ENCODE results near the gene SH3BP2. TPM values are rescaled to one million over a fixed set of nuclear protein-coding genes. Genes with fewer than 3 reads are reported as not detected.
"Not testable (repeated sequence)": the region's sequence is repeated elsewhere in the genome, so short reads cannot be mapped to it uniquely, and the experiment has no call there.

SH3BP2 gene
- total and polyA plus RNA-seq, 4 donors, result 6.2 to 75.4 (median 30.8) TPM

GRCh38 chr4:2768124-2768523, 24.8 kb upstream of the SH3BP2 start:
- 89 to 92% methylated on average over 9 of the region's 9 CpGs for WGBS, 2 donors
- intact Hi-C loops (cut with DNase I), result loop anchor here in 1 of 2 donors (10.0 kb wide), 1 partner anchor 167 kb away; no protein-coding TSS in a partner anchor
- H3K4me1 ChIP-seq (ENCODE audit: control insufficient read depth in 1 of 2, insufficient read depth in 2 of 2, low read length in 2 of 2), result no peaks in the 10 kb centered on the region
- peak in 1 of 2 donors; percentile 30 for DNase-seq
- ATAC-seq (ENCODE audit: low FRiP score), result no peak
- no peaks in the 10 kb centered on the region for H3K9me3 ChIP-seq (ENCODE audit: control insufficient read depth, low read length)
- H3K27me3 ChIP-seq (ENCODE audit: control insufficient read depth in 1 of 2, insufficient read depth in 2 of 2, low read length in 1 of 2), result no peaks in the 10 kb centered on the region
- no peak overlapping the region for H3K27ac ChIP-seq (ENCODE audit: low read depth in 1 of 2, low read length in 2 of 2)
- H3K36me3 ChIP-seq (ENCODE audit: control insufficient read depth in 1 of 2, insufficient read depth in 2 of 2, low read length in 1 of 2), result no peaks in the 10 kb centered on the region
- no peak overlapping the region for H3K4me3 ChIP-seq (ENCODE audit: low read length in 2 of 2)

DNA sequence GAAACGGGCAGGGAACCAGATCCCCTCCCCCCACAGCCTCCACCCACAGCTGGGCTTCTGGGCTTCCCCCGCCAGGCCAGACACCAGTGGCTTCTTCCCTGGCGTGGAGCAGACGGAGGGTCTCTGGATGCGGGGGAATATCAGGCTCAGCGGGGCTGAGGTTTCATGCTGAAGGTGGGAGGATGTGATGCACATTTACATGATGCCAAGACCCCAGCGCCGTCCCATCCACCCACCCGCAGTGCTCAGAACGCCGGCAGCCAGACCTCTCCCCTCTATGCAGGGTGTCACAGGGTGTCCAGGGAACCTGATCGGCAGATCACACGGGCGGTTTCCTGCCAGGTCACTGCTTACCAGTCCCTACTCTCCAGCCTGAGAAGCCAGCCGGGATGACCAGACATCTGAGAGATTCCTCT, 24.0 kb upstream of the SH3BP2 start:
- peak in 1 of 2 donors; percentile 70 for DNase-seq
- WGBS, 2 donors, result 52 to 57% methylated on average over 15 of the region's 15 CpGs
- no peak for ATAC-seq (ENCODE audit: low FRiP score)

DNA sequence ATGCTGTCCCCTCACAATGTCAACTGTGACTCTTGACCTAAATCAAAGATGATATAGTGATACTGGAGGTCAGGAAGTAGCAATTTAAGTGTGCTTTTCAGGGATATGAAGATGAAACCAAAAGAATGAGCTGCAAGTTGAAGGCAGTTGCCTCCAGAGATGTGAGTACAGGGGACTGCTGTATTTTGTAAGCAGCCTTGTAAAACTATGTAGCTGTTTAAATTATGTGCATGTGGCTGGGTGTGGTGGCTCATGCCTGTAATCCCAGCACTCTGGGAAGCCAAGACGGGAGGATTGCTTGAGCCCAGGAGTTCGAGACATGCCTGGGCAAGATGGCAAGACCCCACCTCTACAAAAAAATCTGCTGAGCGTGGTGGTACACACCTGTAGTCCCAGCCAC, 21.6 kb upstream of the SH3BP2 start:
- H3K4me3 ChIP-seq (ENCODE audit: low read length in 2 of 2), result no peak overlapping the region
- ATAC-seq (ENCODE audit: low FRiP score), result no peak
- intact Hi-C loops (cut with DNase I), result no loop called here
- no peaks in the 10 kb centered on the region for H3K27me3 ChIP-seq (ENCODE audit: control insufficient read depth in 1 of 2, insufficient read depth in 2 of 2, low read length in 1 of 2)
- H3K9me3 ChIP-seq (ENCODE audit: control insufficient read depth, low read length), result no peaks in the 10 kb centered on the region
- WGBS, 2 donors, result 91 to 93% methylated on average over 3 of the region's 3 CpGs
- peak in 1 of 2 donors; percentile 10 for DNase-seq
- no peak overlapping the region for H3K27ac ChIP-seq (ENCODE audit: low read depth in 1 of 2, low read length in 2 of 2)
- H3K4me1 ChIP-seq (ENCODE audit: control insufficient read depth in 1 of 2, insufficient read depth in 2 of 2, low read length in 2 of 2), result no peaks in the 10 kb centered on the region
- no peaks in the 10 kb centered on the region for H3K36me3 ChIP-seq (ENCODE audit: control insufficient read depth in 1 of 2, insufficient read depth in 2 of 2, low read length in 1 of 2)

More for the DNA sequence above, 24.0 kb upstream of the SH3BP2 start:
- Histone ChIP-seq H3K27ac (ENCODE audit: low read depth in 1 of 2, low read length in 2 of 2) (no peak overlapping the region), H3K4me1 (ENCODE audit: control insufficient read depth in 1 of 2, insufficient read depth in 2 of 2, low read length in 2 of 2) (no peaks in the 10 kb centered on the region), H3K36me3 (ENCODE audit: control insufficient read depth in 1 of 2, insufficient read depth in 2 of 2, low read length in 1 of 2) (no peaks in the 10 kb centered on the region), H3K9me3 (ENCODE audit: control insufficient read depth, low read length) (no peaks in the 10 kb centered on the region), H3K27me3 (ENCODE audit: control insufficient read depth in 1 of 2, insufficient read depth in 2 of 2, low read length in 1 of 2) (no peaks in the 10 kb centered on the region), H3K4me3 (ENCODE audit: low read length in 2 of 2) (no peak overlapping the region)
- intact Hi-C loops (cut with DNase I), result loop anchor here in 1 of 2 donors (10.0 kb wide), 1 partner anchor 166 kb away; no protein-coding TSS in a partner anchor

DNA sequence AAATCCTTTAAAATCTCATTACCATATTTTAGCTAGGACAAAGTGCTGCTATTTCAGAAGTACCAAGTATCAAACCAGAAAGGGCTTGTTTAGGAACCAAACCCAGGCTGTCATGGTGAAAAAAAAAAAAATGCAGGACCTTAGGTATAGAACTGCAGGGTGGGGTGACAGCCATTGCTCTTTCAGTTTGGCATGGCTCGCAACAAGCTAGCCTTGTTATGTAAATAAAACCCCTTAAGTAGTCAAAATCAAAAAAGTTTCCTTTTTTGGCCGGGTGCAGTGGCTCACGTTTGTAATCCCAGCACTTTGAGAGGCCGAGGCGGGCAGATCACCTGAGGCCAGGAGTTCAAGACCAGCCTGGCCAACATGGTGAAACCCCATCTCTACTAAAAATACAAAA, 12.2 kb upstream of the SH3BP2 start:
- 92 to 99% methylated on average over 5 of the region's 5 CpGs for WGBS, 2 donors
- intact Hi-C loops (cut with DNase I), result not testable (repeated sequence)

GRCh38 chr4:2781911-2782310, 11.0 kb upstream of the SH3BP2 start:
- no peak for ATAC-seq (ENCODE audit: low FRiP score)
- intact Hi-C loops (cut with DNase I), result no loop called here
- WGBS, 2 donors, result 85 to 90% methylated on average over 10 of the region's 10 CpGs
- no peak overlapping the region for H3K27ac ChIP-seq (ENCODE audit: low read depth in 1 of 2, low read length in 2 of 2)
- H3K4me1 ChIP-seq (ENCODE audit: control insufficient read depth in 1 of 2, insufficient read depth in 2 of 2, low read length in 2 of 2), result no peaks in the 10 kb centered on the region
- no peak overlapping the region for H3K4me3 ChIP-seq (ENCODE audit: low read length in 2 of 2)
- DNase-seq, result peak in 1 of 2 donors; percentile 11
- no peaks in the 10 kb centered on the region for H3K36me3 ChIP-seq (ENCODE audit: control insufficient read depth in 1 of 2, insufficient read depth in 2 of 2, low read length in 1 of 2)
- H3K27me3 ChIP-seq (ENCODE audit: control insufficient read depth in 1 of 2, insufficient read depth in 2 of 2, low read length in 1 of 2), result no peaks in the 10 kb centered on the region
- H3K9me3 ChIP-seq (ENCODE audit: control insufficient read depth, low read length), result peaks cover 2% of the 10 kb centered on the region

More for the DNA sequence above, 12.2 kb upstream of the SH3BP2 start:
- not testable (repeated sequence) for H3K36me3 ChIP-seq (ENCODE audit: control insufficient read depth in 1 of 2, insufficient read depth in 2 of 2, low read length in 1 of 2); H3K9me3 ChIP-seq (ENCODE audit: control insufficient read depth, low read length); H3K4me3 ChIP-seq (ENCODE audit: low read length in 2 of 2); H3K27ac ChIP-seq (ENCODE audit: low read depth in 1 of 2, low read length in 2 of 2); H3K27me3 ChIP-seq (ENCODE audit: control insufficient read depth in 1 of 2, insufficient read depth in 2 of 2, low read length in 1 of 2); H3K4me1 ChIP-seq (ENCODE audit: control insufficient read depth in 1 of 2, insufficient read depth in 2 of 2, low read length in 2 of 2); ATAC-seq (ENCODE audit: low FRiP score)
- DNase-seq, result peak in 1 of 2 donors; percentile 25

GRCh38 chr4:2783790-2784189, 9.1 kb upstream of the SH3BP2 start:
- DNase-seq (no peak), ATAC-seq (ENCODE audit: low FRiP score) (no peak)
- Histone ChIP-seq H3K27ac (ENCODE audit: low read depth in 1 of 2, low read length in 2 of 2) (no peak overlapping the region), H3K9me3 (ENCODE audit: control insufficient read depth, low read length) (peaks cover 2% of the 10 kb centered on the region), H3K4me3 (ENCODE audit: low read length in 2 of 2) (no peak overlapping the region), H3K27me3 (ENCODE audit: control insufficient read depth in 1 of 2, insufficient read depth in 2 of 2, low read length in 1 of 2) (no peaks in the 10 kb centered on the region), H3K36me3 (ENCODE audit: control insufficient read depth in 1 of 2, insufficient read depth in 2 of 2, low read length in 1 of 2) (no peaks in the 10 kb centered on the region), H3K4me1 (ENCODE audit: control insufficient read depth in 1 of 2, insufficient read depth in 2 of 2, low read length in 2 of 2) (no peaks in the 10 kb centered on the region)
- WGBS, 2 donors, result 88 to 90% methylated on average over 4 of the region's 4 CpGs
- intact Hi-C loops (cut with DNase I), result no loop called here

- H3K9me3 ChIP-seq (ENCODE audit: control insufficient read depth, low read length), result peaks cover 2% of the 10 kb centered on the region
- intact Hi-C loops (cut with DNase I), result no loop called here
- DNase-seq, result peak in 1 of 2 donors; percentile 30
- no peaks in the 10 kb centered on the region for H3K27me3 ChIP-seq (ENCODE audit: control insufficient read depth in 1 of 2, insufficient read depth in 2 of 2, low read length in 1 of 2)
- no peaks in the 10 kb centered on the region for H3K36me3 ChIP-seq (ENCODE audit: control insufficient read depth in 1 of 2, insufficient read depth in 2 of 2, low read length in 1 of 2)
- no peak overlapping the region for H3K4me3 ChIP-seq (ENCODE audit: low read length in 2 of 2)
- no peak for ATAC-seq (ENCODE audit: low FRiP score)
- H3K27ac ChIP-seq (ENCODE audit: low read depth in 1 of 2, low read length in 2 of 2), result no peak overlapping the region
- 54 to 57% methylated on average over 4 of the region's 4 CpGs for WGBS, 2 donors
- no peaks in the 10 kb centered on the region for H3K4me1 ChIP-seq (ENCODE audit: control insufficient read depth in 1 of 2, insufficient read depth in 2 of 2, low read length in 2 of 2)
Measured at GRCh38 chr4:2785613-2786012, 7.3 kb upstream of the SH3BP2 start.

GRCh38 chr4:2786152-2786671, 6.7 kb upstream of the SH3BP2 start:
- no peak for ATAC-seq (ENCODE audit: low FRiP score)
- no peak overlapping the region for H3K27ac ChIP-seq (ENCODE audit: low read depth in 1 of 2, low read length in 2 of 2)
- H3K4me1 ChIP-seq (ENCODE audit: control insufficient read depth in 1 of 2, insufficient read depth in 2 of 2, low read length in 2 of 2), result no peaks in the 10 kb centered on the region
- 94 to 95% methylated on average over 7 of the region's 7 CpGs for WGBS, 2 donors
- H3K9me3 ChIP-seq (ENCODE audit: control insufficient read depth, low read length), result peaks cover 2% of the 10 kb centered on the region
- no peaks in the 10 kb centered on the region for H3K36me3 ChIP-seq (ENCODE audit: control insufficient read depth in 1 of 2, insufficient read depth in 2 of 2, low read length in 1 of 2)
- intact Hi-C loops (cut with DNase I), result no loop called here
- DNase-seq, result peak in 1 of 2 donors; percentile 67
- H3K27me3 ChIP-seq (ENCODE audit: control insufficient read depth in 1 of 2, insufficient read depth in 2 of 2, low read length in 1 of 2), result no peaks in the 10 kb centered on the region
- H3K4me3 ChIP-seq (ENCODE audit: low read length in 2 of 2), result no peak overlapping the region

- 91 to 93% methylated on average over 9 of the region's 9 CpGs for WGBS, 2 donors
- H3K27ac ChIP-seq (ENCODE audit: low read depth in 1 of 2, low read length in 2 of 2), result no peak overlapping the region
- ATAC-seq (ENCODE audit: low FRiP score), result no peak
Measured at GRCh38 chr4:2786794-2787229, 6.1 kb upstream of the SH3BP2 start.

More at GRCh38 chr4:2786794-2787229, 6.1 kb upstream of the SH3BP2 start:
- Histone ChIP-seq H3K4me3 (ENCODE audit: low read length in 2 of 2) (no peak overlapping the region), H3K9me3 (ENCODE audit: control insufficient read depth, low read length) (peaks cover 1% of the 10 kb centered on the region), H3K36me3 (ENCODE audit: control insufficient read depth in 1 of 2, insufficient read depth in 2 of 2, low read length in 1 of 2) (no peaks in the 10 kb centered on the region), H3K4me1 (ENCODE audit: control insufficient read depth in 1 of 2, insufficient read depth in 2 of 2, low read length in 2 of 2) (no peaks in the 10 kb centered on the region), H3K27me3 (ENCODE audit: control insufficient read depth in 1 of 2, insufficient read depth in 2 of 2, low read length in 1 of 2) (no peaks in the 10 kb centered on the region)
- peak in 1 of 2 donors; percentile 70 for DNase-seq
- intact Hi-C loops (cut with DNase I), result no loop called here

Data from aorta (tissue), 5 donors.